Esophagus muscularis mucosa (tissue), 2 donors: ENCODE results near the gene PARD3B.

ENCODE experiments used
- POLR2A ChIP-seq: fragments of 450-650 bp; IDR thresholded peaks from one replicate; pipeline ENCODE4 v1.6.1; 2017; ENCODE audit warnings: antibody characterized with exemption, moderate library complexity, mild to moderate bottlenecking, low read depth
- POLR2AphosphoS5 ChIP-seq, 2 donors: sonication (generic); formaldehyde crosslinking; IDR thresholded peaks; one replicate each; pipeline ENCODE4 v1.6.1; 2017; ENCODE audit warnings: antibody characterized with exemption in 2 of 2

DNA sequence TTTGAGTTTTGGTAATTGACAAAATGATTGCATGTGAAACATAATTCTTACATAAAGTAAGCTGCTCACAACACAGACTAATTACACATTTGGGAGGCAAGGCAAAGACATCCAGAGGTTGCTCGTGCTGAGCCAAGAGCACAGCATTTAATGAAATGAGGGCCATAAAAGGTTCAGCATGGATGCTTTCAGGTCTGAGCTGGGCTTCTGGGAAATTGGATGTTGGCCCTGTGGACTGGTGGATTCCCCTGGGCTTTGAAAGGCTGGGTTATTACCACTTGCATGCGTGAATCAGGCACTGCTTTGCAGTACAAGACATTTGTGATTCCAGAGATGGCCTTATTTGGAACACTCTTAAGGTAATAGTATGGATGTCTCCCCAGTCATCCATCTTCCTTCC is 603.5 kb downstream of the PARD3B start:
- TF ChIP-seq POLR2AphosphoS5 (IDR thresholded peaks at IDR 0.05), result no peak
- TF ChIP-seq POLR2A, result no peak
